ENCODE data around the gene CASTOR2.
"Not testable (repeated sequence)": the region's sequence is repeated elsewhere in the genome, so short reads cannot be mapped to it uniquely, and the experiment has no call there.

GRCh38 chr7:74947741-74948140, 16.8 kb upstream of the CASTOR2 start:
- not testable (repeated sequence) for TF ChIP-seq POLR2A, CTCF (IDR thresholded peaks at IDR 0.05)
